ENCODE data around the gene FBXO27. TPM values are rescaled to one million over a fixed set of nuclear protein-coding genes. Genes with fewer than 3 reads are reported as not detected.

FBXO27 gene
- polyA plus RNA-seq, 2 of the 4 experiments (the other 2 are of a cell fraction) = 15.2 to 17.5 TPM

DNA sequence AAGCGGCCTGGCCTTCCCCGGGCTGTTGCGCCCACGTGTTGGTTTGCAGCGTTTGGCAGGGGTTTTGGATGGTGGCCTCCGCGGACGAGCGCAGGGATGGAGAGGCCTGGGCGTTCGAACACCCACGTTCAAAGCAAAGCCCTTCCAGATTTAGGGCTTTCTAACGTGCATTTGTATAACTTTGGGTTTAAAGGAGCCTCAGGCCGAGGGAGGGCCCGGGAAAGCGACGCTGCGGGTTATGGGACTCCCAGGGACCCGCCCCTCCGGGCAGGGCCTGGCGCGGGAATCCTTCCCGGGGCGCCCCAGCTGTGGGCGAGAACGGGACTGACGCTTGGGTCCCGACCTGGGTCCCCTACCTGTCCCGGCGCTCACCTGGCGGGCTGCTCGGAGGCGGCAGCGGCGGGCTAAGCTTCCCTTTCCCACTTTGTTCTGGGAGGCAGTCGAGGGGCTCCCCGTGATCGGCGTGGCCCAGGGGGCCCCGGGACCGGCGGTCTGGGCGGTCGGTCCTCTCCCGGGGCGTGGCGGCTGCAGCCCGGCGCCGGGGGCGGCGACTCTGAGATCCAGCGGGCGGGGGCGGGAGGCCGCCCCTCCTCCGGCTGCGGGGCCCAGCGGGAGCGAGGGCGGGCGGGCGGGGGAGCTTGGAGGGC lies 57.0 kb downstream of the FBXO27 start, which contains the start of gene FBXO17 (continued):
- TF ChIP-seq, protein P1, sequence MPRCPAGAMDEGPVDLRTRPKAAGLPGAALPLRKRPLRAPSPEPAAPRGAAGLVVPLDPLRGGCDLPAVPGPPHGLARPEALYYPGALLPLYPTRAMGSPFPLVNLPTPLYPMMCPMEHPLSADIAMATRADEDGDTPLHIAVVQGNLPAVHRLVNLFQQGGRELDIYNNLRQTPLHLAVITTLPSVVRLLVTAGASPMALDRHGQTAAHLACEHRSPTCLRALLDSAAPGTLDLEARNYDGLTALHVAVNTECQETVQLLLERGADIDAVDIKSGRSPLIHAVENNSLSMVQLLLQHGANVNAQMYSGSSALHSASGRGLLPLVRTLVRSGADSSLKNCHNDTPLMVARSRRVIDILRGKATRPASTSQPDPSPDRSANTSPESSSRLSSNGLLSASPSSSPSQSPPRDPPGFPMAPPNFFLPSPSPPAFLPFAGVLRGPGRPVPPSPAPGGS (IDR thresholded peaks at IDR 0.05) = no peak; the same call in 2 of the 3 replicates

DNA sequence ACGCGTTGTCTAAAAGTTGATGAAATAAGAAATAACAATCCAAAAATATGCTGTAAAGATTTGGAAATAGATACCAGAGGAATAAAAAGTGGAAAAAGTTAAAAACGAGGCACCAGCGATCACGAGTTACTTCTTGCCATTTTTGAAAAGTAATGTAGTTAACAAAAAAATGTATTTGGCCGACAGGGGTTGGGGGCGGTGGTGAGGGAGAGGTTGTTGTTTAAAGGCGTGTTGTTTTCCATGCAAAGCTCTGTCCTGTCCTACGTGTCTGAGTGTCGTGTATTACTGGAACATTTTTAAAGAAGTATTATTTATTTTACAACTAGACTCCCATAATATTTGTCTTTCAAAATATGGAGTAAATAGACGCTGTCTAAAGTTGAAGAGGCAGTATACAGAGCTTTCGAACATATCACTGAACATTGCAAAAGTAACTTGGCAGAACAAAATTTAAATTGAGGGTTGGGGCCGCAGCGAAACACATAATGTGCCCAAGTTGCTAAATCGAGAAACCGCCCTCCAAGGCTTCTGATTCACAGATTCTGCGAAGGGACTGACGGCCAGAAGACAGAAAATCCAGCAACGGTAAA lies 57.6 kb downstream of the FBXO27 start:
- CTCF ChIA-PET = interaction anchor here (0.9 to 12.4 kb wide), 17 partner anchors 11 to 403 kb away, joined by 3 to 344 read pairs (median 14); partner anchors contain the start of genes FBXO27, GMFG, MRPS12 and SARS2
- peak overlapping the region; percentile 92 for H3K4me2 ChIP-seq
- FAIRE-seq (peak; percentile 88), DNase-seq (ENCODE audit: low read depth in 1 of 2, low spot score in 1 of 2) (peak in 1 of 2 experiments; percentile 60), ATAC-seq (peak in 1 of 2 experiments; percentile 15; a peak in 3 of 6 replicates)
- POLR2A ChIA-PET = interaction anchor here (1.4 to 2.9 kb wide), 5 partner anchors 8 to 461 kb away, joined by 3 to 21 read pairs (median 5); partner anchors contain the start of genes MRPS12, RPS16 and SARS2
- WGBS (ENCODE audit: missing lambda C conversion rate) = 4% methylated on average over 19 of the region's 19 CpGs
- H3K27ac ChIP-seq = peak overlapping the region; percentile 91 to 94
- H3K4me1 ChIP-seq = peaks cover 53% of the 10 kb centered on the region
- TF ChIP-seq SREBF2 (IDR thresholded peaks at IDR 0.05) (no peak), HMGXB4 (CRISPR knock-in tag; IDR thresholded peaks at IDR 0.05; ENCODE audit: borderline replicate concordance) (0 out of 2 replicates have a peak, but pooled peaks have one; percentile 85), NR3C1 (IDR thresholded peaks at IDR 0.05) (no peak), CEBPB (IDR thresholded peaks at IDR 0.05) (peak in 1 of 2 experiments; percentile 19; a peak in 1 of 4 replicates), CBX8 (IDR thresholded peaks at IDR 0.05) (no peak), KDM5A (IDR thresholded peaks at IDR 0.05) (no peak), MAFK (IDR thresholded peaks at IDR 0.05; ENCODE audit: partially characterized antibody) (no peak), NFE2L2 (conservative IDR thresholded peaks at IDR 0.05; ENCODE audit: low read length) (no peak)
- TF ChIP-seq, protein P2, sequence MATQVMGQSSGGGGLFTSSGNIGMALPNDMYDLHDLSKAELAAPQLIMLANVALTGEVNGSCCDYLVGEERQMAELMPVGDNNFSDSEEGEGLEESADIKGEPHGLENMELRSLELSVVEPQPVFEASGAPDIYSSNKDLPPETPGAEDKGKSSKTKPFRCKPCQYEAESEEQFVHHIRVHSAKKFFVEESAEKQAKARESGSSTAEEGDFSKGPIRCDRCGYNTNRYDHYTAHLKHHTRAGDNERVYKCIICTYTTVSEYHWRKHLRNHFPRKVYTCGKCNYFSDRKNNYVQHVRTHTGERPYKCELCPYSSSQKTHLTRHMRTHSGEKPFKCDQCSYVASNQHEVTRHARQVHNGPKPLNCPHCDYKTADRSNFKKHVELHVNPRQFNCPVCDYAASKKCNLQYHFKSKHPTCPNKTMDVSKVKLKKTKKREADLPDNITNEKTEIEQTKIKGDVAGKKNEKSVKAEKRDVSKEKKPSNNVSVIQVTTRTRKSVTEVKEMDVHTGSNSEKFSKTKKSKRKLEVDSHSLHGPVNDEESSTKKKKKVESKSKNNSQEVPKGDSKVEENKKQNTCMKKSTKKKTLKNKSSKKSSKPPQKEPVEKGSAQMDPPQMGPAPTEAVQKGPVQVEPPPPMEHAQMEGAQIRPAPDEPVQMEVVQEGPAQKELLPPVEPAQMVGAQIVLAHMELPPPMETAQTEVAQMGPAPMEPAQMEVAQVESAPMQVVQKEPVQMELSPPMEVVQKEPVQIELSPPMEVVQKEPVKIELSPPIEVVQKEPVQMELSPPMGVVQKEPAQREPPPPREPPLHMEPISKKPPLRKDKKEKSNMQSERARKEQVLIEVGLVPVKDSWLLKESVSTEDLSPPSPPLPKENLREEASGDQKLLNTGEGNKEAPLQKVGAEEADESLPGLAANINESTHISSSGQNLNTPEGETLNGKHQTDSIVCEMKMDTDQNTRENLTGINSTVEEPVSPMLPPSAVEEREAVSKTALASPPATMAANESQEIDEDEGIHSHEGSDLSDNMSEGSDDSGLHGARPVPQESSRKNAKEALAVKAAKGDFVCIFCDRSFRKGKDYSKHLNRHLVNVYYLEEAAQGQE (IDR thresholded peaks at IDR 0.05) = no peak
- H3K9me3 ChIP-seq = no peaks in the 10 kb centered on the region
- H3K4me3 ChIP-seq = peak overlapping the region; percentile 51

Other genes starting within 250 kb of the FBXO27 start
- 0.27 TPM in 1 of 2 replicates, not detected in the other for gene LGALS7B, start 243.3 kb downstream of the FBXO27 start, polyA plus RNA-seq (2011; rRNA removed)
- not detected in 3 replicates for gene LGALS7B, start 243.3 kb downstream of the FBXO27 start, polyA plus RNA-seq (2017; fragmentation: RNase III; extraction: RNeasy Plus Mini Kit Qiagen cat#74134 plus additional on column Dnase treatment)
- gene LGALS4, start 219.6 kb downstream of the FBXO27 start, polyA plus RNA-seq (2011; rRNA removed) = 2.5 and 3.3 TPM in 2 replicates
- 0.38 to 0.94 TPM (median 0.84 TPM) in 3 replicates for gene LGALS4, start 219.6 kb downstream of the FBXO27 start, polyA plus RNA-seq (2017; fragmentation: RNase III; extraction: RNeasy Plus Mini Kit Qiagen cat#74134 plus additional on column Dnase treatment)
- gene ECH1, start 200.8 kb downstream of the FBXO27 start, polyA plus RNA-seq (2011; rRNA removed) = 383 and 431 TPM in 2 replicates
- 393 to 394 TPM (median 394 TPM) in 3 replicates for gene ECH1, start 200.8 kb downstream of the FBXO27 start, polyA plus RNA-seq (2017; fragmentation: RNase III; extraction: RNeasy Plus Mini Kit Qiagen cat#74134 plus additional on column Dnase treatment)
- 440 and 487 TPM in 2 replicates for gene HNRNPL, start 182.6 kb downstream of the FBXO27 start, polyA plus RNA-seq (2011; rRNA removed)
- gene HNRNPL, start 182.6 kb downstream of the FBXO27 start, polyA plus RNA-seq (2017; fragmentation: RNase III; extraction: RNeasy Plus Mini Kit Qiagen cat#74134 plus additional on column Dnase treatment) = 372 to 383 TPM (median 380 TPM) in 3 replicates
- 6.3 and 6.6 TPM in 2 replicates for gene RINL, start 154.3 kb downstream of the FBXO27 start, polyA plus RNA-seq (2011; rRNA removed)
- gene RINL, start 154.3 kb downstream of the FBXO27 start, polyA plus RNA-seq (2017; fragmentation: RNase III; extraction: RNeasy Plus Mini Kit Qiagen cat#74134 plus additional on column Dnase treatment) = 2.9 to 3.5 TPM (median 3.1 TPM) in 3 replicates
- 28.6 and 31.5 TPM in 2 replicates for gene SIRT2, start 132.9 kb downstream of the FBXO27 start, polyA plus RNA-seq (2011; rRNA removed)
- 28.3 to 30.4 TPM (median 30.4 TPM) in 3 replicates for gene SIRT2, start 132.9 kb downstream of the FBXO27 start, polyA plus RNA-seq (2017; fragmentation: RNase III; extraction: RNeasy Plus Mini Kit Qiagen cat#74134 plus additional on column Dnase treatment)
- gene NFKBIB, start 132.6 kb downstream of the FBXO27 start, polyA plus RNA-seq (2011; rRNA removed) = 25.6 and 35.0 TPM in 2 replicates
- 56.4 to 61.7 TPM (median 59.5 TPM) in 3 replicates for gene NFKBIB, start 132.6 kb downstream of the FBXO27 start, polyA plus RNA-seq (2017; fragmentation: RNase III; extraction: RNeasy Plus Mini Kit Qiagen cat#74134 plus additional on column Dnase treatment)
- 0.40 and 0.68 TPM in 2 replicates for gene CCER2, start 120.4 kb downstream of the FBXO27 start, polyA plus RNA-seq (2011; rRNA removed)
- gene CCER2, start 120.4 kb downstream of the FBXO27 start, polyA plus RNA-seq (2017; fragmentation: RNase III; extraction: RNeasy Plus Mini Kit Qiagen cat#74134 plus additional on column Dnase treatment) = 1.1 to 1.9 TPM (median 1.5 TPM) in 3 replicates
- 46.1 and 46.7 TPM in 2 replicates for gene SARS2, start 101.8 kb downstream of the FBXO27 start, polyA plus RNA-seq (2011; rRNA removed)
- 81.8 to 98.0 TPM (median 93.4 TPM) in 3 replicates for gene SARS2, start 101.8 kb downstream of the FBXO27 start, polyA plus RNA-seq (2017; fragmentation: RNase III; extraction: RNeasy Plus Mini Kit Qiagen cat#74134 plus additional on column Dnase treatment)
- gene MRPS12, start 101.6 kb downstream of the FBXO27 start, polyA plus RNA-seq (2011; rRNA removed) = 92.8 and 104 TPM in 2 replicates
- 198 to 217 TPM (median 213 TPM) in 3 replicates for gene MRPS12, start 101.6 kb downstream of the FBXO27 start, polyA plus RNA-seq (2017; fragmentation: RNase III; extraction: RNeasy Plus Mini Kit Qiagen cat#74134 plus additional on column Dnase treatment)
- gene FBXO17, start 56.8 kb downstream of the FBXO27 start, polyA plus RNA-seq (2011; rRNA removed) = 68.1 and 73.1 TPM in 2 replicates
- gene FBXO17, start 56.8 kb downstream of the FBXO27 start, polyA plus RNA-seq (2017; fragmentation: RNase III; extraction: RNeasy Plus Mini Kit Qiagen cat#74134 plus additional on column Dnase treatment) = 98.5 to 112 TPM (median 111 TPM) in 3 replicates
- 0.06 and 0.08 TPM in 2 replicates for gene ACP7, start 51.8 kb upstream of the FBXO27 start, polyA plus RNA-seq (2011; rRNA removed)
- gene ACP7, start 51.8 kb upstream of the FBXO27 start, polyA plus RNA-seq (2017; fragmentation: RNase III; extraction: RNeasy Plus Mini Kit Qiagen cat#74134 plus additional on column Dnase treatment) = 0.25 to 0.44 TPM (median 0.28 TPM) in 3 replicates
- gene PAK4, start 93.2 kb upstream of the FBXO27 start, polyA plus RNA-seq (2011; rRNA removed) = 37.9 and 42.9 TPM in 2 replicates
- 75.8 to 84.2 TPM (median 76.7 TPM) in 3 replicates for gene PAK4, start 93.2 kb upstream of the FBXO27 start, polyA plus RNA-seq (2017; fragmentation: RNase III; extraction: RNeasy Plus Mini Kit Qiagen cat#74134 plus additional on column Dnase treatment)
- 0.90 and 1.1 TPM in 2 replicates for gene NCCRP1, start 164.4 kb upstream of the FBXO27 start, polyA plus RNA-seq (2011; rRNA removed)
- gene NCCRP1, start 164.4 kb upstream of the FBXO27 start, polyA plus RNA-seq (2017; fragmentation: RNase III; extraction: RNeasy Plus Mini Kit Qiagen cat#74134 plus additional on column Dnase treatment) = 0.71 to 1.1 TPM (median 0.99 TPM) in 3 replicates
- not detected in 2 replicates for gene SYCN, start 171.7 kb upstream of the FBXO27 start, polyA plus RNA-seq (2011; rRNA removed)
- not detected in 3 replicates for gene SYCN, start 171.7 kb upstream of the FBXO27 start, polyA plus RNA-seq (2017; fragmentation: RNase III; extraction: RNeasy Plus Mini Kit Qiagen cat#74134 plus additional on column Dnase treatment)
- not detected in 2 replicates for gene IFNL3, start 212.5 kb upstream of the FBXO27 start, polyA plus RNA-seq (2011; rRNA removed)
- not detected in 3 replicates for gene IFNL3, start 212.5 kb upstream of the FBXO27 start, polyA plus RNA-seq (2017; fragmentation: RNase III; extraction: RNeasy Plus Mini Kit Qiagen cat#74134 plus additional on column Dnase treatment)
- gene IFNL4, start 216.3 kb upstream of the FBXO27 start, polyA plus RNA-seq (2011; rRNA removed) = not detected in 2 replicates
- gene IFNL4, start 216.3 kb upstream of the FBXO27 start, polyA plus RNA-seq (2017; fragmentation: RNase III; extraction: RNeasy Plus Mini Kit Qiagen cat#74134 plus additional on column Dnase treatment) = not detected in 3 replicates
- gene IFNL2, start 235.8 kb upstream of the FBXO27 start, polyA plus RNA-seq (2011; rRNA removed) = not detected in 2 replicates
- gene IFNL2, start 235.8 kb upstream of the FBXO27 start, polyA plus RNA-seq (2017; fragmentation: RNase III; extraction: RNeasy Plus Mini Kit Qiagen cat#74134 plus additional on column Dnase treatment) = not detected in 3 replicates